Activated CD8-positive, alpha-beta memory T cell treated with anti-CD3 and anti-CD28 coated beads for 36 hours (primary cell): Measurements from ENCODE around the gene LCP1. TPM values are rescaled to one million over a fixed set of nuclear protein-coding genes. Genes with fewer than 3 reads are reported as not detected.

ENCODE experiments used
- CTCF ChIA-PET: fragments of 350-600 bp; sonication (Branson Sonifier 250); formaldehyde crosslinking; loops from one replicate; lab custom pipeline; 2021; ENCODE audit warnings: antibody characterized with exemption; lab: Charles Lee
- POLR2A ChIA-PET: fragments of 350-600 bp; sonication (Branson Sonifier 250); formaldehyde crosslinking; loops from one replicate; lab custom pipeline; 2021; ENCODE audit warnings: antibody characterized with exemption; lab: Charles Lee
- total RNA-seq, 2 experiments: library from RNA; stranded (reverse); gene quantifications; one replicate each; pipeline ENCODE4 v1.2.3, GENCODE V29; 2021

LCP1 gene
- total RNA-seq, 2 experiments from 2014 or later, result 846 to 848 TPM

DNA sequence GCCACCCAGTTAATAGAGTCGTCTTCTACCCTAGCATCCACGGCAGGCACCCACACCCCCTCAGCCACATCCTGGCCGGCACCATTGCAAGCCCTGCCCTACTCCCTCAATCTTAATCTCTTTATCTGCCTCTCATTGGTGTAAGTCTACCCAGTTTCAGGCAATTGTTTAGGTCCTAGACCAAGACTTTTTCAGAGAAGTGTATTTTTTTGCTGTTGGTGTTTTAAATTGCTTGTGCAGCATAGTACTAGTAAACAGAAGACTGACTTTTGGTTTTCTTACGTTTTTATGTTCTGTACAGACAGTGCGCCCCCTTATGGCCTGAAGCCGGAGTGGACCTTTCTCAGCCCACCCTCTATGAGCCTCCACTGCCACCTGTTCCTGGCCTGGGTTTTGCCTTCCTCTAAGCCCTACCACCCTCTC, 2.3 kb upstream of the LCP1 start:
- ChIA-PET CTCF (no interaction called here), POLR2A (no interaction called here)

DNA sequence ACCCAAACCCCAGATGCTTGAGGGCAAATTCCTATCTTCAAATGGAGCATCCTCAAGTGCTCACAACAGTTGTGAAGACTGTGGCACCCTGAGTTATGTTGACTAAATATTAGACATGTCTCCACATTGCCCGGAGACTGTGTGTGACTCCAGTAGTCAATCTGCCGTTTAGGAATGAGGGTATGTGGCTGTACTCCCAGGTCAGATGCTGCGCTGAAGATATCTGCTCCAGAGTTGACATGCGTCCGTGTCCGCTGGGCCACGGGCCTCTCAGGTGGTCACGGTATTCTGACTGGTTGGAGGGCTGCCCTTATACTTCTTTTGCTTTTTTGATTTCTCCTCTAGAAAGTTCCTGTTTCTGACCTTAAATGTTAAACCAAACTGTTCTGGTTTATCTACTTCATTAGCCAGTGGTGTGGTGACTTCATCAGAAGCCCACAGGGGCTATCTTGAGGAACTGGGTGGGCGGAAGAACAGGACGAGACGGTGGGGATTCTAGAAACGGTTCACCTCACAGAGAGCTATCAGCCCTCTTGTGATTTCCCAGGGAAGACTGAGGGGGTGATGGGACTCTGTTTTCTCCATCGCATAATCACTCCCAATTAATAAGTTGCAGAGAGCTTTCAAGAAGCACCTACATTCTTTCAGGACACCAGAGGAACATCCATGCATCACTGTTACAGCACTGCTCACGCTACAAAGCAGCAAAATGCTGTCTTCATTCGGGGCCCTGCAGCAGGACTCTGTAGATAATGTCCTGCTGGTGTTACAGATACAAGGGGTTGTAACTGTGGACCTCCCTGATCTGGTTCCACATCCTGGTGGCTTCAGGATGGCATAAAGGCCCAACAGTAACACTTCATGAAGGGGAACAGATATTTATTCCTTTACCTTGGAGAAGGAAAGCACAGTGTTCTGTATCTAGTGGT, 1.3 kb upstream of the LCP1 start:
- POLR2A ChIA-PET, result interaction anchor here (0.6 to 1.8 kb wide), 6 partner anchors 10 to 56 kb away, joined by 3 to 20 read pairs (median 6); no protein-coding TSS in a partner anchor
- CTCF ChIA-PET, result interaction anchor here (0.7 to 1.6 kb wide), 5 partner anchors 10 to 28 kb away, joined by 3 to 5 read pairs (median 3); no protein-coding TSS in a partner anchor

DNA sequence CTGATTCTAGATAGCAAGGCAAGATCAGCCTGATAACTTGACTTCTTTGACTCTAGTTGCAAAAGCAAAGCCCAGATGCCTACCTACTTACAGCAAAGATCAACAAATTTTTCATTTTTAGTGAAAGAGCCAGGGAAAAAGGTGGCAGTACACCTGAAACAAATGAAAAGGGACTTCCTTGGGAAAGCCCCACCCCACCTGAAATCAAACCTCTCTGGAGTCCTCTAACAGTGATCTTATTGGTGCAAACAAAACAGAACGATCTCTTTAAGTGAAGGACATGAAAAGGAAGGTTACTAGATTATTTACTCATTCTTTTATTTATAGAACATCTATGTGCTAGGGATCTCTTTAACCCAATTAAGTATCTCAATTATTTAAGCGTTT, 507 bp upstream of the LCP1 start:
- ChIA-PET CTCF (interaction anchor here (0.7 to 1.6 kb wide), 7 partner anchors 9 to 29 kb away, joined by 3 to 5 read pairs (median 3); no protein-coding TSS in a partner anchor), POLR2A (interaction anchor here (0.6 to 1.8 kb wide), 8 partner anchors 10 to 55 kb away, joined by 3 to 20 read pairs (median 6); no protein-coding TSS in a partner anchor)

DNA sequence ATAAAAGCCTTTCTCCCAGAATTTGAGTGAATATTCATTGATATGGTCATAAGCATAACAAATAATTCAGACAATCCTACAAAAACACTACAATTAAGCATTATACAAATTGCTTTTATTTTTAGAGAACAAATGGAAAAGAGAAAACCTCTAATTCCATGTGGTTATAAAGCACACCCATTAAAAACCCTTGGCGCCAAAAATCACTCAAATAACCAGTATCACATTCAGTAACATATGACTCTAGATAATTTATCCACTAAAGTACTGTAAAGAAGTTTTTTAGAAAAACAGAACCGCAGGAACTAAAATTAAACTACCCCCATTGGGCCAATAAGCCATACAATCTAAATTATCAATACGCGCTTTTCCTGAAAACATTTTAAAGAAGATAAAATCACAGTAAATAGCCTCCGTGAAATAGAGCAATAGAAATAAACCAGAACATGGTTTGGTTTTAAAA, 569 bp downstream of the LCP1 start:
- ChIA-PET POLR2A (interaction anchor here (1.0 to 1.8 kb wide), 5 partner anchors 9 to 54 kb away, joined by 5 to 20 read pairs (median 8); no protein-coding TSS in a partner anchor), CTCF (interaction anchor here (0.7 to 1.0 kb wide), 4 partner anchors 9 to 29 kb away, joined by 3 to 4 read pairs (median 3); no protein-coding TSS in a partner anchor)

DNA sequence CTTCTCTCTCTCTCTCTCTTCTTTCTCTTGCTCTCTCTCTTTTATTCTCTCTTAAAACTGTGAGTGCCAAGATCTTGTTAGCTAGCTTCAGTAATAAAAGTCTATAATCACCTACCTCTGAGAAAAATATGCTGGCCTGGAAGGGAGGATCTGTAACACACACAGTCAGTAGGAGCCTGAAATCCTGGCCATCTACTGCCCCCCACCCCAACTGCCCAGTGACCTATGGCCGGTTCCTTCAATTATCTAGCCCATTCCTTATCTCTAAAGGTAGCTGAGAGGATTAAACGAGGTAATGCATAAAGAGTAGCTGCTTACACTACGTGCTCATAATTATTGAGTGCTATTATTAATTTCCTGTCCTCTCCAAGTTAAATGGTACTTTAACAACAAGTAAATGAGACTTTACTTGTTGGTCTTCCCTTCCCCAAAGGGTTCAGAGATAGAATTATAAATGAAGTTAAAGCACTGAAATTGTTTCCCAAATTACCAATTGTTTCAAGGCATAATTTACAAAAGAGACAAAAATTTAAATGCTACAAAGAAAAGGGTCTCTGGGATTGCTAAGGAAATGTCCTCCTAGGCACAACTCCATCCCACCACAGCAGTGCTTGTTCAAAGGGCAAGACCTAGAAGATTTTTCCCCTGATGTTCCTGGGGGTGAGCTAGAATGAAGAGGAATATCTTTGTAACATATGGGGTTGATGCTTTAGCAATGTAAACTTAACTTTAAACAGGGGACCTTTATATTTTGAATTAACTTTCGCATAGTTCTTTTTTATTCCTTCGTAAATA, 1.8 kb downstream of the LCP1 start:
- ChIA-PET POLR2A (interaction anchor here (0.6 to 0.9 kb wide), 4 partner anchors 9 to 763 kb away, joined by 3 to 5 read pairs (median 3); no protein-coding TSS in a partner anchor), CTCF (interaction anchor here (4.0 kb wide), 1 partner anchor 20 kb away, joined by 13 read pairs; no protein-coding TSS in a partner anchor)

DNA sequence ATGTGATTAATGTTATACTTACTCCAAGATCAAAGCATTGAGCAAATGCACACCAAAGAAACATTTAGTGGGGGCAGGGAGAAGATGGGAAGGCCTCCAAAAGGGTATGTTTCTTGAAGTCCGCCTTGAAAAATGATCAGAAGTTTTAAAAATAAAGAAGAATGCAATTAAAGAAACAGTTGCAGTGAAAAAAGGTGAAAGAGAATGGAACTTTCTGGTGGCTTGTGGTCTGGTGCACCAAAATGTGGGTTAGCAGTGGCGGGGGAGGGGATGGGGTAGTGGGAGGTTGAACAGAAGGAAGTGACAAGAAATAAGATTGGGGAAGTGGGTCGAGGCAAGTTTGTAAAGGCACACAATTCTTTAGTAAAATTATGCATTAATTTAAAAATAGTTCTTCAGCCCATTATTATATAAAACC, 2.5 kb downstream of the LCP1 start:
- CTCF ChIA-PET, result interaction anchor here (1.5 to 4.0 kb wide), 2 partner anchors 14 to 19 kb away, joined by 5 to 13 read pairs; no protein-coding TSS in a partner anchor
- POLR2A ChIA-PET, result interaction anchor here (0.6 to 4.4 kb wide), 3 partner anchors 9 to 762 kb away, joined by 3 to 24 read pairs (median 5); no protein-coding TSS in a partner anchor

DNA sequence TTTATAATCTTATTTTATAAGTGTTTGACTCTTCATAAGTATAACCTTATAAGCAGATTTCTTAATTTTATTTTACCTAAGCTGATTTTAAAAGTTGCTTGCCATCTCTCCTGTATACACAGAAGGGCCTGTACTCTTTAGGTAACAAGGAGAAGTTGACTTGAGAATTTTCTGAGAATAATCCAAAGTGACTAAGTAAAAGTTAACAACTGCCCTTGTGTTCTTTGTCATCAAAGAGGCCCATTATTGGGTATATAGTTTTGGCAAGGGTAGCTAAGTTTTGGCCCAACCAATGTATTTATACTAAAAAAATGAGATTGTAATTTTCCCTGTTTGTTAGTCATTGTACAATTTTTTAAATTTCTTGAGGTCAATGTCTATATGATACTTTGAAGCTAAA, 3.2 kb downstream of the LCP1 start:
- POLR2A ChIA-PET, result interaction anchor here (1.6 to 4.4 kb wide), 2 partner anchors 8 to 12 kb away, joined by 5 to 24 read pairs; no protein-coding TSS in a partner anchor
- CTCF ChIA-PET, result interaction anchor here (1.5 to 4.0 kb wide), 2 partner anchors 13 to 19 kb away, joined by 5 to 13 read pairs; no protein-coding TSS in a partner anchor

DNA sequence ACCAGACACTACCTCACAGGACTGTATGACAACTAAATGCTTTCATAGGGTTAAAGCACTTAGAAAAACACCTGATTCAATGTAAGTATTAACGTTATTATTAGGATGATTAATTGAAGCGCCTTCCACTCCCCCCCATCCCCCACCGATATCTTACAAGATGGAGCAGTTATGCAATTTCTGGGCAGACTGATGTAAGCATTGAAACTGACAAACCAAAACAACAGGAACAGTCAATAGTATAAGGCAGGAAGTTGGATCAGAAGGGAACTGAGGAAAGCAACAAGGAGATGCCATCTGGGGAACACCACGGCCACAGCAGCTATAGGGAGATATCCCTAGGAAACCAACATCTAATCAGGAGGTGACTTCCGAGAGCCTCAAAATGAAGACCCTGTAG, 3.8 kb downstream of the LCP1 start:
- ChIA-PET CTCF (interaction anchor here (1.5 to 4.0 kb wide), 3 partner anchors 10 to 18 kb away, joined by 5 to 13 read pairs (median 7); no protein-coding TSS in a partner anchor), POLR2A (interaction anchor here (1.6 to 4.4 kb wide), 2 partner anchors 8 to 11 kb away, joined by 5 to 24 read pairs; no protein-coding TSS in a partner anchor)

DNA sequence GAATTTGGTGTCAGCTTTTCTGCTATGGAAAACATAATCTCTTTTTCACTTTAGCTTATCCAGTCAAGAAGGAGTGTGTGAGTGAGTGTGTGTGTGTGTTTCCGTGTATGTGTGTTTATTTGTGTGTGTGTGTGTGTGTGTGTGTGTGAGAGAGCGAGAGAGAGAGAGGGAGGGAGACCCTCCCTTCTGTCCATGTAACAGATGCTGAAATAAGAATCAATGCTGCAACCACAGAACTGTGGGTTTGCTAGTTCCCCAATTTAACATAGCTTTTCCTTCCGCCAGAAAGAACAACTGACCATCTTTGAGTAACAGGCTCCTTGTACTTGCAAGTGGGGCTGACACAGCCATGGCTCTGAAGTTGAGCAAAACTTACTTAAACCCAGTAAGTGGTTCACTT, 5.2 kb downstream of the LCP1 start:
- CTCF ChIA-PET, result interaction anchor here (2.0 to 4.0 kb wide), 2 partner anchors 9 to 17 kb away, joined by 7 to 13 read pairs; no protein-coding TSS in a partner anchor
- POLR2A ChIA-PET, result interaction anchor here (4.4 kb wide), 1 partner anchor 10 kb away, joined by 24 read pairs; no protein-coding TSS in a partner anchor

DNA sequence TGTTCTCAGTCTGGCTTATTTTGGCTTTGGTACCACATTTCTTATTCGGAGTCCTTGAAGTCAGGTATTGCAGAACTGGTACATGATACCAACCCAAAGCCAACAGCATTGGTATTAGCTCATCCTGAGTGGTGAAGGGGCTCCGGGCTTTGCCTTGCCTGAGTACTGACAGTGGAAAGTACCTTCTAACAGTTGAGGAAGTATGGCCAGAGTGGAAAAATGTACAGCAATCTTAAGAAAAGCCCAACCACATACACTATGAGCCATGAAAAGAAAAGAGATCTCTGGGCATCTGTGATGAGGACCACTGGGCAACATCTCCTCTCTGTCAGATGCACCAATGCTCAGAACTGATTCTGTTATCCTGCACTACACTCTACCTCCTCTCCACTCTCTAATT, 8.3 kb downstream of the LCP1 start:
- ChIA-PET POLR2A (interaction anchor here (2.1 to 2.5 kb wide), 2 partner anchors 9 to 13 kb away, joined by 12 to 20 read pairs; partner anchors contain the start of gene LCP1), CTCF (interaction anchor here (1.3 to 2.2 kb wide), 3 partner anchors 9 to 148 kb away, joined by 3 to 8 read pairs (median 5); no protein-coding TSS in a partner anchor)

DNA sequence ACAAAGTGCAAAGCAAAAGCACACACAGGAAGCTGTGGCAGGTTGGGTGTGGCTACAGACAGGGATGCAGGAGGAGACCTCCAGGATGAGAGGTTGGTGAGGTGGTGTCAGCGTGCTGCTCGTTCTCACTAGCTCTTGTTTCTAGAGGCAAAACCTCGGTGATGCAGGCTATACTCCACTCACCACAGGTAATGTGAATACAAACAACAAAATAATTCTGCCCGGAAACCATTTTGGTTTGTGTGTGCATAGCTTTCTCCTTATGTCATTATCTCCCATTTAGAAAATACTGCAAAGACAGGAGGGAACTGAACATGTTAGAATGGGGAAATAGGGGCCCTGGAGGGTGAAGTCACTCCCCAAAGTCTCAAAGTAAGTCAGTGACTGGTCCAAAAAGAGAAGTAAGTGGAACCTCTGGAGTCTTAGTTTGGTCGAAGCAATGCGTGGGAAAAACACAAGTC, 9.4 kb downstream of the LCP1 start:
- POLR2A ChIA-PET, result interaction anchor here (0.6 to 2.5 kb wide), 3 partner anchors 10 to 18 kb away, joined by 3 to 20 read pairs (median 12); partner anchors contain the start of gene LCP1
- CTCF ChIA-PET, result interaction anchor here (1.1 to 2.2 kb wide), 3 partner anchors 9 to 13 kb away, joined by 3 to 8 read pairs (median 4); partner anchors contain the start of gene LCP1

DNA sequence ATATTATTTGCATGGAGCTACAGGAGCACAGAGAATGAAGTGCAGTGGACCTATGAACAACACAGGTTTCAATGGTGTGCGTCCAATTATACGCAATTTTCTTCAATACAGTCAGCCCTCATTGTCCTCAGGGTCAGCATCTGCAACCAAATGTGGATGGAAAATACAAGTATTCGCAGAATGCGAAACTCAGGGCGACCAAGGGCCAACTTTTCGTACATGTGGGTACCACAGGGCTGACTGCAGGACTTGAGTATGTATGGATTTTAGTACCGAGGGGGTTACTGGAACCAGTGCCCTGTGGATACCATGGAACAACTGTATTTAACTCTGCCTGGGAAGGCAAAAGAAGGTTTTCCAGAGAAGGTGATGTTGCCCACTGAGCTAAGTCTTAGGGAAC, 10.2 kb downstream of the LCP1 start:
- ChIA-PET CTCF (interaction anchor here (1.1 to 2.2 kb wide), 3 partner anchors 9 to 12 kb away, joined by 3 to 8 read pairs (median 4); partner anchors contain the start of gene LCP1), POLR2A (interaction anchor here (1.8 to 2.5 kb wide), 3 partner anchors 10 to 11 kb away, joined by 8 to 20 read pairs (median 12); partner anchors contain the start of gene LCP1)

DNA sequence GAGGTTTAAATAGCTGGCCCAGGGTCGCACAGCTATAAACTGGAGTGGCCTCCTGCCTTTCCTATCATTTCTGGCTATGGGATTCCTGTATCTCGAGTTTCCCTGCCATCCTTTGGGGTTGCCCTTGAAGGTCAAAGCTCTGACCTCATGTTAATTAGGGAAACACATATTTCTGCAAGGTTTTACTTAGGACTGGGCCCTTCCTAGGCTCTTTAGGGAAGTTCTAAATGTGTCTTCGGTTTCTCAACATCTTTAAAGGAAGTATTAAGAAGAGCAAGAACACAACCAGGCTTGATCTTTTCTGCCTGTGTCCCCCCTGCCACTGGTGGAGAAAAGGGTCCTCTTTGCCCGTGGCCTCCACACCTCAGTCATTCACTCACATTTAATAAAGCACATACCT, 10.8 kb downstream of the LCP1 start:
- POLR2A ChIA-PET, result interaction anchor here (0.8 to 1.8 kb wide), 3 partner anchors 8 to 10 kb away, joined by 3 to 8 read pairs (median 5); partner anchors contain the start of gene LCP1
- CTCF ChIA-PET, result interaction anchor here (1.2 to 1.7 kb wide), 2 partner anchors 11 to 122 kb away, joined by 3 to 8 read pairs; no protein-coding TSS in a partner anchor

DNA sequence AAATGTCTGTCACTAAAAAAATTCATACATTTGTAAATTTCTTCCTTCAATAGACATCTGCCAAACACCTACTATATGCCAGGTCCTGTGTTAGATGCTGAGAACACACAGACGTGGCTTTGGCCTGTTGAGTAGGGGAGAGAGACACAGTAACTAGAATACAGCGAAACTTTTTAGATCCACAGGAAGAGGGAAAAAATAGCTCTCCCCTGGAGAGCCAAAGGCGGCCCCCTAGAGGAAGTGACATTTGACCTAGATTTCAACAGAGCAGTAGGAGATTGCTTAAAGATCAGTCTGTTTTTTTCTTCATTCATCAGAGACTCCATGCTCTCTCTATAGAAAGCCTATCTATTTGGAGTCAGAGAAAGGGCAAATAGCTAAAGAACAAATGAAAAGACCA, 11.3 kb downstream of the LCP1 start:
- CTCF ChIA-PET, result interaction anchor here (0.9 to 1.7 kb wide), 4 partner anchors 11 to 122 kb away, joined by 3 to 8 read pairs (median 3); no protein-coding TSS in a partner anchor
- POLR2A ChIA-PET, result interaction anchor here (0.8 to 1.8 kb wide), 3 partner anchors 8 to 11 kb away, joined by 3 to 8 read pairs (median 5); partner anchors contain the start of gene LCP1

DNA sequence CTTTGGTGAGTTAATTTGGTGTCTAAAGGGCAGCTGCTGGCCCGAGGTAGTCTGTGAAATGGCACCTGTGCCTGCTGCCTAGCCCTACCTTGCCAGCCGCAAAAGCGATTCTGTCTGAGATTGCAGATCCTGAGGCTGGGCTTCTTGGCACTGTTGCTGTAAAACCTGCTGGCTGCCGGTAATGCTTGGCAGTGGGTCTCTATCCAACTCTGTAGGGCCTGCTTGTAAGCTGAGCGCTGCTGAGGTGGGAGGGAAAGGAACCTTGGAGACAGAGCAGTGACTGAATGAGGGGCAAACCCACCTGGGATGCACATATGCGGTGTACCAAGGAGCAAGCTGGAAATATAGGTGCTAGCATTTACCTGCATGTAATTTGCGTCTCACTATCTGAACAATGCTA, 11.7 kb downstream of the LCP1 start:
- POLR2A ChIA-PET, result interaction anchor here (0.8 to 1.8 kb wide), 3 partner anchors 9 to 11 kb away, joined by 3 to 8 read pairs (median 5); partner anchors contain the start of gene LCP1
- CTCF ChIA-PET, result interaction anchor here (0.9 to 1.7 kb wide), 4 partner anchors 10 to 123 kb away, joined by 3 to 8 read pairs (median 3); no protein-coding TSS in a partner anchor

DNA sequence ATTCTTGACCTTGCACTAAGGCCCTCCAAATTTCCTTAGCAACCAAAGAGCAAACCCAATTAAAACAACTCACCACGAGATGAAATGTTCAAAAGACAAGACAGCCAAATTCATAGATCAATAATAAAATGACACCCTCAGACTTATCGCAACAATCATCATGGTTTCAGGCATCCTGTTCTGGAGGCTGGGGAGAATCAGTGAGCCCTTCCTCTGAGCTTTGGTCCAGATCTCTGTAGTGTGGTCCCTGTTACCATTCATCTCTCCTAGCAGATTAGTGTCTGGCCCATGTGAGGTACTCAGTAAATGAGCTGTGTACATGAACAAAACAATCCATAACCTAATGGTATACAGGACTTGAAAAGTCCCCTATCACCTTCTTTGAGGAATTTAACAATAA, 12.2 kb downstream of the LCP1 start:
- POLR2A ChIA-PET, result interaction anchor here (1.4 to 1.8 kb wide), 2 partner anchors 9 to 12 kb away, joined by 5 to 8 read pairs; partner anchors contain the start of gene LCP1
- CTCF ChIA-PET, result interaction anchor here (0.9 to 1.7 kb wide), 3 partner anchors 10 to 21 kb away, joined by 3 to 8 read pairs (median 3); no protein-coding TSS in a partner anchor
